ENCODE measurements around the gene CEP43. TPM values are rescaled to one million over a fixed set of nuclear protein-coding genes. Genes with fewer than 3 reads are reported as not detected.

CEP43 gene
- total RNA-seq, 1 experiment from 2014 or later: 9.9 TPM

DNA sequence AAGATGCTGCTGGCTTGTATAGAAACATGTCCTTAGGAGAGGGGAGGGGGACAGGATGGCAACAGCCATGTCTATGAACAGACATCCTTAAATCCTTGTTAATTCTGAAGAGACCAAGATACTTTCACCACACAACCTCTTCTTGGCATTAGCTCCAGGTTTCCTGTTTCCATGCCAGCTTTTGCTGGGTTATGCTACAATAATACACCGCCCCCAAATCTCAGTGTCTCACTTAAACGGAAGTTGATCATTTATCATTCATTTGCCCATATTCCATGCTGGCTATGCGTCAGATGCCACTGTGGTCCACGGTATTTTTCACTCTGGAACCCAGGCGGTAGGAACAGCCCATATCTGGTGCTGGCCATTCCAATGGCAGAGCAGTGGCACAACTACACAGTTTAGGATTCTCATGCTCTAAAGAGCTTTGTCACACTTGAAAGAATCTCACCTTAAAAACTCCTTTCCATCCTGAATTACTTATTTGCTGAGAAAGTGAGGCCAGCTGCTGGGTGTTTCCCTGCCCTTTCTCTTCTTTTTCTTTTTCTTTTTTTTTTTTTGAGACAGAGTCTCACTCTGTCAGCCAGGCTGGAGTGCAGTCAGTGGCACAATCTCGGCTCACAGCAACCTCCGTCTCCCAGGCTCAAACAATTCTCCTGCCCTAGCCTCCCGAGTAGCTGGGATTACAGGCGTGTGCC lies 39.1 kb upstream of the CEP43 start:
- no peak for DNase-seq (ENCODE audit: low read depth)
- in situ Hi-C loops (cut with HindIII; ENCODE audit: low pct_unique_long_range_greater_than_20kb, low sequenced_read_pairs): no loop called here

DNA sequence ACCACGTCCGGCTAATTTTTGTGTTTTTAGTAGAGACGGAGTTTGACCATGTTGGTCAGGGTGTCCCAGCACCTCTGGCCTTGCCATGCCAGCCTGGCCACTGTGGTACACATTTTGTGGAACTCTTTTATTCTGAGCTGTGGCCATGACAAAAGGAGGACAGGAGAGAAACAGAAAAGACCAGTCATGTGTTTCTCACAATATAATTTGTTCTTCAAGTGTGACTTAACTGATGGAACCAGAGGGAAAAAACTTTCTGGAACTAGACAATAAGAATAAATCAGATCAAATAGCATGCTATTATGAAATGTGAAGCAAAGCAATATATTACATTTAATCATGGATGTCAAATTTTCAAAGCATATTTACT lies 38.6 kb upstream of the CEP43 start:
- DNase-seq (ENCODE audit: low read depth): no peak
- in situ Hi-C loops (cut with HindIII; ENCODE audit: low pct_unique_long_range_greater_than_20kb, low sequenced_read_pairs): no loop called here

DNA sequence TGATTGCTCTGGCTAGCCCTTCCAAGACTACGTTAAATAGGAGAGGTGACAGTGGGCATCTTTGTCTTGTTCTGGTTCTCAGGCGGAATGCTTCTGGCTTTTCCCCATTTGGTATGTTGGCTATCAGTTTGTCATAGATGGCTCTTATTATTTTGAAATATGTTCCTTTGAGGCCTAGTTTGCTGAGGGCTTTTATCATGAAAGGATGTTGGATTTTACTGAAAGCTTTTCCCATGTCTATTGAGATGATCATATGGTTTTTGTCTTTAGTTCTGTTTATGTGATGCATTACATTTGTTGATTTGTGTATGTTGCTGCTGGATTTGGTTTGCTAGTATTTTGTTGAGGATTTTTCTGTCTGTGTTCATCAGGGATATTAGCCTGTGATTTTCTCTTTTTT lies 32.9 kb upstream of the CEP43 start:
- no peak for DNase-seq (ENCODE audit: low read depth)
- in situ Hi-C loops (cut with HindIII; ENCODE audit: low pct_unique_long_range_greater_than_20kb, low sequenced_read_pairs): no loop called here

DNA sequence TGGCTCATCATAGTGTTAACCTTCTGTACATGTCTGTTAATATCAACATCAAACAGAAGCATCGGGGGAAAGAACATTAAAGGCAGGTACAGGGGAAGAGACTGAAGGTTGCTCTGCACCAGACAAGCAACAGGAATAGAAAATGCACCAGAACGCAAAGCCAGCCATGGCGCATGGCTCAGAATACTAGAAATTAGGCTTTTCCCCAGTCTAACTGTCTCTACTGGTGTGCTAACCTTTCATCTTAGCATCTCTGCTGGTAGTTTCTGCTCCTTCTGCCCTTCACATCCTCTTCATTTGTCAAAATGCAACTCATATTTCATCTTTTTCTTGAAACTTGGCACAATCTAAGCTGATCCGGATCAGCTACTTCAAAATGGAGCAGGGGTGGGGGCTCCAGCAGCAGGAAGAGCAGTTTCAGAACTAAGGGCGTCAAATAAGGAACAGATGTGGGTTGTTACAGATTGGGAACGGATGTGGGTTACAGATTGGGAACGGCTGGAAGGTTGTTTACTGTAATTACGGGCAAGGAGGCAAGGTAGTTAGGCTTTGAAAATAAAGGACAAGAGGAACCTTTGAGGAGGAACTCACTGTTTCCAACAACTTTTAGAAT lies 29.7 kb upstream of the CEP43 start:
- in situ Hi-C loops (cut with HindIII; ENCODE audit: low pct_unique_long_range_greater_than_20kb, low sequenced_read_pairs): no loop called here

GRCh38 chr6:166970091-166970490 lies 29.1 kb upstream of the CEP43 start:
- DNase-seq (ENCODE audit: low read depth): no peak
- in situ Hi-C loops (cut with HindIII; ENCODE audit: low pct_unique_long_range_greater_than_20kb, low sequenced_read_pairs): no loop called here

More for the DNA sequence above, 29.7 kb upstream of the CEP43 start:
- no peak for DNase-seq (ENCODE audit: low read depth)

- no peak for DNase-seq (ENCODE audit: low read depth)
- in situ Hi-C loops (cut with HindIII; ENCODE audit: low pct_unique_long_range_greater_than_20kb, low sequenced_read_pairs): no loop called here
Observed at GRCh38 chr6:166970776-166971175, 28.4 kb upstream of the CEP43 start.

DNA sequence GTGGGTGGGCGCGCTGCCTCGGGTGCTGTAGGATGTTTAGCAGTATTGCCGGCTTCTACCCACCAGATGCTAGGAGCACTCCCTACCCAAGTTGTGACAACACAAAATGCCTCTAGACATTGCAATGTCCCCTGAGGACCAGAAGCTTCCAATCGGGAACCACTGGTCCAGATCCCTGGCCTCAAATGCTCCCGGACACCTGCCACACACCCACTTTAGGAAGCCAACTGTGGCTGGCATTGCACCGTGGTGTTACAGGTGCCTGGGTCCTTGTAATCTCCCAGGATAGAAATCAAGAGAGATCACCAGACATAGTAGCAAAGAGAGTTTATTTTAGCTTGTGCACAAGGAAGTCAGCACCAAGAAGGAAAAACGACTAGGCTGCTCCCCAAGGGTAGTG lies 27.9 kb upstream of the CEP43 start:
- in situ Hi-C loops (cut with HindIII; ENCODE audit: low pct_unique_long_range_greater_than_20kb, low sequenced_read_pairs): no loop called here

GRCh38 chr6:166972101-166972500 lies 27.1 kb upstream of the CEP43 start:
- in situ Hi-C loops (cut with HindIII; ENCODE audit: low pct_unique_long_range_greater_than_20kb, low sequenced_read_pairs): no loop called here
- no peak for DNase-seq (ENCODE audit: low read depth)

More for the DNA sequence above, 27.9 kb upstream of the CEP43 start:
- DNase-seq (ENCODE audit: low read depth): no peak

DNA sequence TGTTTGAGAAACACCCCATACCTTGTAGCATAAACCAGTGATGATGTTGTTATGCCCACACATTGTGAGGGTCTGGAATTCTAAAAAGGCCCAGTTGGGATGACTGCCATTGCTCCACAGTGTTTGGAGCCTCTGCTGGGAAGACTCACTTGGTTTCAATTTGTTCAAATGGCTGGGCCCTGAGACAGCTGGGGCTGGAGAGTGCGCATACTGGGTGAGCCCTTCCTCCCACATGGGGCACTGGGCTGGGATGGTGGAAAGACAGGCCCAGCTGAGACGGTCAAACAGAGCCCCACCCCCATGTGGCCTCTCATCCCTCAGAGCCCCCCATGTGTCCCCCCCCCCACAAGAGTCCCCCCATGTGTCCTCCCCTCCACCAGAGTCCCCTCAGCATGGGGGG lies 22.6 kb upstream of the CEP43 start:
- in situ Hi-C loops (cut with HindIII; ENCODE audit: low pct_unique_long_range_greater_than_20kb, low sequenced_read_pairs): no loop called here
- no peak for DNase-seq (ENCODE audit: low read depth)

DNA sequence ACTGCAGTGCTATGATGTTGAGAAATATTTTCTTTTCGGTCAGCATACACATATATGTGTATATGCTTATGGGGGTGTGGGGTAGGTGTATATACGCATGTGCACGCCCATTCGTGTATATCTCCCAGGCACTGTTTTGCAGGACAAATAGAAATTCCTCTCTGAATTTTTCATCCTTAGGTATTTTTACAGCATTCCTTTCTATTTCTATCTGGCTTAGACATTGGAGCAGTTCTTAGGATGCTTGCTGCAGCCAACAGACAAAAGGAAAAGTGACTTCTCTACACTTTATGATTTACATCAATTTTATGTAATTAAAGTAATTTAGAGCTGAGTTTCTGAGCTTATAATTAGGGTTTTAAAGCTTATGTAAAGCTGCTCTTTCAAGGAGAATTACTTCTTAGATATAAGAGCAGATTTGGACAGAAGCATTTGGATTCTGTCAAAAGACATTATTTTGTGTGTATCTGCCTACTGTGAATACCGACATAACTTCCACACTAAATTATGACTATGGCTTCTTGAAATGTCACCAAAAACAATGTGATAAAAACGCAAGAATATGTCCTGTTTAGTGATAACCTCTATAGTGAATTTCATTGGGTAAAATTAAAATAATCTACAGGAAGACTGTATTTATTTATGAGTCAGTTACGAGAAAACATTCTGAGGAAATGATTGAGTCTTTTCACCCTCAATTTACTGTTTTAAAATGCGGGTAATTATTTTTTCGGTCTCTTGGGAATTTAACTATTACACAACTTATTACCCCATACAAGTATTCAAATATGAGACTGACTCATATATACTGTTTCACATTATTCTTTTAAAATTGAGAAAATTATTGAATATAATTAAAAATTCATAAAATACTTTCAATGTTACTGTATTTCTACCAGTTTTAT lies 21.3 kb upstream of the CEP43 start:
- no peak for DNase-seq (ENCODE audit: low read depth)
- in situ Hi-C loops (cut with HindIII; ENCODE audit: low pct_unique_long_range_greater_than_20kb, low sequenced_read_pairs): no loop called here

DNA sequence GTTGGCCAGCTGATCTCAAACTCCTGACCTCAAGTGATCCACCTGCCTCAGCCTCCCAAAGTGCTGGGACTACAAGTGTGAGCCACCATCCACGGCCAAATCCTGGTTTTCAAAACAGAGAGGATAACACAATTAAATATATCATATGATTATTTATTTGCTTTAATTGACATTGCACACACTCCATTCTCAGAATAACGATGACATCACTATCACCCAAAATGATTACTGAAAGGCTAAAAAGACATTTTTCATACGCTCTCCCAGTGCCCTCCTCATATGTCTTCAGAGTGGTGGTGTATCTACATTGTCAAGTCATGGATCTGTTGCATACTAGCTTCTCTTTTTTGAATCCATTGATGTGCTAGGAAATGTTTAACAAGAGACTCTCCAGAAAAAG lies 18.5 kb upstream of the CEP43 start:
- in situ Hi-C loops (cut with HindIII; ENCODE audit: low pct_unique_long_range_greater_than_20kb, low sequenced_read_pairs): no loop called here
- no peak for DNase-seq (ENCODE audit: low read depth)

- DNase-seq (ENCODE audit: low read depth): no peak
- in situ Hi-C loops (cut with HindIII; ENCODE audit: low pct_unique_long_range_greater_than_20kb, low sequenced_read_pairs): no loop called here
Observed at GRCh38 chr6:166987448-166987847, 11.7 kb upstream of the CEP43 start.

DNA sequence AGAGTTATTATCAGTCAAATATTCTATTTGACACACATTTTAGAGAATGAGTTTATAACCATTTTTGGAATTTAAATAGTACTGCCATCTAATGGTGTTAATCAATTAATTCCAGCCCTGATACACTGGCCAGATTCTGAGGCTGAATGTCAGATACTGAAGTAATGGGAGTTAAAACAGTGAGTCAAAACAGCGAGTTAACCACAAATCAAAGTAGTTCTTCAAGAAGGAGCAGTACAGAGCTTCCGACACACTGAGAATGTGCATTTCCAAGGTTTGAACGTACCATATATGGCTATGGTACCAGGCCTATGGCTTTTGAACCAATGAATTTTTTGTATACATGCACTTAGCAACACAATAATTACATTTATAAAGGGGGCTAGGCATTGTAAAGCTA lies 11.3 kb upstream of the CEP43 start:
- in situ Hi-C loops (cut with HindIII; ENCODE audit: low pct_unique_long_range_greater_than_20kb, low sequenced_read_pairs): no loop called here

DNA sequence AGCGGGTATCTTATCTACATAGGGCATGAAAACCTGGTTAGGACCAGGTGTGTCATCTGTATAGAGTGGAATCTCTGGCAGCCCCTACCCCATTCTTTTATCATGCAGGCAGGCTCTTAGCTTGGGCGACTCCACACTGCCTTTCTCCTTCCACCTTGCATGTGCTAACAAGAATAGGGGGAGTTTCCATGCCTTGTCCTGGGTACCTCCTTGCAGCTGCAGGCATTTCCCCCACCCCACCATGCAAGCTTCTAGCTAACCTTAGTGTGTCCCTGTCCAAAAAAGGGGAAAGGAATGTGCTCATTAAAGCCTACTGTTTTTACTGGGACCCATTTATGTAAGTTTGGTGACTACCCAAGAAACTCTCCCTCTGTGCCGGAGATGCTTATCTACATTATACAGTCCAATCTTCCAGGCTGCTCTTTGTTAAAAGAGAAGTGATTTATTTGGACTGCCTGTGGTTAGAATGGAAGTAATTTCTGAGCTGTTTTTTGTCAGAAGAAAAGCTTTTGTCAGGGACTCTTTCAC lies 10.5 kb upstream of the CEP43 start:
- in situ Hi-C loops (cut with HindIII; ENCODE audit: low pct_unique_long_range_greater_than_20kb, low sequenced_read_pairs): no loop called here
- no peak for DNase-seq (ENCODE audit: low read depth)

More for the DNA sequence above, 11.3 kb upstream of the CEP43 start:
- no peak for DNase-seq (ENCODE audit: low read depth)

- peak; percentile 25 for DNase-seq (ENCODE audit: low read depth)
- in situ Hi-C loops (cut with HindIII; ENCODE audit: low pct_unique_long_range_greater_than_20kb, low sequenced_read_pairs): no loop called here
Observed at GRCh38 chr6:166989427-166990032, 9.7 kb upstream of the CEP43 start.

DNA sequence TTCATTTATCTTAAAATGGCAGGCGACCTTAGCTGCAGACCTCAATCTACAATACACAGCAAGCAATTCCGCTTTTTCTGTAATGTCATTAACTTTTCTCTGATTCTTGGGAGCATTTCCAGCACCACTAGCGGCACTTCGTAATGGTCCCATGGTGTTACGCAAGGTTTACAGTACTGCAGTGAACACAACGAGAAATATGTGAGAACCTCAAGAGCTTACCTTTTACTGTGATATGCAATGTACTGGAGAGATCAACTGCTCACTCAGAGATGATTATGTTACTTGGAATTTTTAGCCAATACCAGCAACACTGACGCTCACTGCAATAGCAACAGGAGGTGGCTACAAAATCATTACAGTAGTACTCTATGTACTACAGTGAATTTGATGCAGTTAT lies 2.8 kb upstream of the CEP43 start:
- DNase-seq (ENCODE audit: low read depth): no peak
- in situ Hi-C loops (cut with HindIII; ENCODE audit: low pct_unique_long_range_greater_than_20kb, low sequenced_read_pairs): no loop called here

GRCh38 chr6:166997348-166997747 lies 1.8 kb upstream of the CEP43 start:
- DNase-seq (ENCODE audit: low read depth): no peak
- in situ Hi-C loops (cut with HindIII; ENCODE audit: low pct_unique_long_range_greater_than_20kb, low sequenced_read_pairs): no loop called here

DNA sequence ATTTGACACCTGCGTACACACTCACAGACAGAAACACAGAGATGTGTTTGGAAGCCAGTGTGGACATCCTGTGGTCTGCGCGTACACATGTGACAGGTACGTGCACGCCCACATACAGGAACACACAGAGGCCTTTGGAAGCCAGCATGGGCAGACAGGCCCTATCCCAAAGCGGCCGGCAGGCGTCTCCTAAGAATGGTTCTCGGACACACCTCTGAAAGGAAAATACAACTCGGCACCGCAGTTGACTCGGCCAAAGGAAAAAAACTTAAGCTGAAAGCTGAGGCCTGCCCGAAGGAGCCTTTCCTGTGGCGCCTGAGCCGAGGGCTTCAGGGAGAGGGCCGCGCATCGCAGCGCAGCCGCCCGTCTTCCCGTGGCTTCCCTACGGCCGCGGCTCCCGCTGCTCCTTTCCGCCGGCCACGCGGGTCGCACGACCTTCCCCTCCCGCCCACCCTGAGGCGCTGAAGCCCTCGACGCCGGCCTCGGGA lies 1.4 kb upstream of the CEP43 start:
- in situ Hi-C loops (cut with HindIII; ENCODE audit: low pct_unique_long_range_greater_than_20kb, low sequenced_read_pairs): no loop called here

More for the DNA sequence above, 1.4 kb upstream of the CEP43 start:
- DNase-seq (ENCODE audit: low read depth): peak; percentile 67

Data from Caki2 (cell line).